NCI-H1092 treated with DMSO at 0.1 percent for 48 hours (cell line): ENCODE data around the gene SRRM4.

Source experiments
- DNase-seq: peaks from one replicate; lab custom pipeline; 2025; lab: John Stamatoyannopoulos, UW

Gene SRRM4

GRCh38 chr12:119204131-119204530 is 222.8 kb downstream of the SRRM4 start:
- no peak for DNase-seq

- no peak for DNase-seq
These were observed 223.4 kb downstream of the SRRM4 start for GRCh38 chr12:119204671-119205285.

GRCh38 chr12:119206348-119207062 is 225.2 kb downstream of the SRRM4 start:
- DNase-seq, result no peak

- no peak for DNase-seq
These were observed 225.8 kb downstream of the SRRM4 start for GRCh38 chr12:119207063-119207560.

GRCh38 chr12:119208626-119209061 is 227.3 kb downstream of the SRRM4 start:
- DNase-seq, result no peak

GRCh38 chr12:119211884-119212283 is 230.5 kb downstream of the SRRM4 start:
- DNase-seq, result no peak
